Measurements from ENCODE around the gene MAEL. TPM values are rescaled to one million over a fixed set of nuclear protein-coding genes. Genes with fewer than 3 reads are reported as not detected.

The MAEL gene
- total RNA-seq, 2 experiments from 2014 or later, result not detected

- Mint-ChIP-seq H3K9me3 (no peaks in the 10 kb centered on the region), H3K27ac (no peak overlapping the region), H3K27me3 (peaks cover 23% of the 10 kb centered on the region), H3K4me1 (ENCODE audit: low read depth) (no peaks in the 10 kb centered on the region), H3K36me3 (ENCODE audit: low read depth) (no peaks in the 10 kb centered on the region), H3K4me3 (no peak overlapping the region)
- no peaks in the 10 kb centered on the region for H3K36me3 ChIP-seq (ENCODE audit: insufficient read depth, low read length)
- DNase-seq (no peak), ATAC-seq (ENCODE audit: poor library complexity) (no peak)
- TF ChIP-seq, protein P1, sequence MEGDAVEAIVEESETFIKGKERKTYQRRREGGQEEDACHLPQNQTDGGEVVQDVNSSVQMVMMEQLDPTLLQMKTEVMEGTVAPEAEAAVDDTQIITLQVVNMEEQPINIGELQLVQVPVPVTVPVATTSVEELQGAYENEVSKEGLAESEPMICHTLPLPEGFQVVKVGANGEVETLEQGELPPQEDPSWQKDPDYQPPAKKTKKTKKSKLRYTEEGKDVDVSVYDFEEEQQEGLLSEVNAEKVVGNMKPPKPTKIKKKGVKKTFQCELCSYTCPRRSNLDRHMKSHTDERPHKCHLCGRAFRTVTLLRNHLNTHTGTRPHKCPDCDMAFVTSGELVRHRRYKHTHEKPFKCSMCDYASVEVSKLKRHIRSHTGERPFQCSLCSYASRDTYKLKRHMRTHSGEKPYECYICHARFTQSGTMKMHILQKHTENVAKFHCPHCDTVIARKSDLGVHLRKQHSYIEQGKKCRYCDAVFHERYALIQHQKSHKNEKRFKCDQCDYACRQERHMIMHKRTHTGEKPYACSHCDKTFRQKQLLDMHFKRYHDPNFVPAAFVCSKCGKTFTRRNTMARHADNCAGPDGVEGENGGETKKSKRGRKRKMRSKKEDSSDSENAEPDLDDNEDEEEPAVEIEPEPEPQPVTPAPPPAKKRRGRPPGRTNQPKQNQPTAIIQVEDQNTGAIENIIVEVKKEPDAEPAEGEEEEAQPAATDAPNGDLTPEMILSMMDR (IDR thresholded peaks at IDR 0.05), result no peak
- intact Hi-C loops (cut with DNase I, micrococcal nuclease), result no loop called here
- peaks cover 0 to 5% of the 10 kb centered on the region in 2 experiments for H3K9me3 ChIP-seq (ENCODE audit: control insufficient read depth in 1 of 2, insufficient read depth in 1 of 2, low read length in 2 of 2)
- no peak overlapping the region for H3K4me3 ChIP-seq (ENCODE audit: low read length)
- POLR2A ChIA-PET, result no interaction called here
- CTCF ChIA-PET, result interaction anchor here (0.6 kb wide), 1 partner anchor 588 kb away, joined by 3 read pairs; no protein-coding TSS in a partner anchor
- peaks cover 6% of the 10 kb centered on the region for H3K4me1 ChIP-seq (ENCODE audit: insufficient read depth, low read length)
- H3K27me3 ChIP-seq (ENCODE audit: control insufficient read depth in 1 of 2, insufficient read depth in 2 of 2, low read length in 2 of 2), result peaks cover 20 to 25% of the 10 kb centered on the region in 2 experiments
- no peak overlapping the region for H3K27ac ChIP-seq (ENCODE audit: low read depth in 1 of 2, low read length in 2 of 2)
These were observed 38.0 kb upstream of the MAEL start for GRCh38 chr1:166951050-166951449.

DNA sequence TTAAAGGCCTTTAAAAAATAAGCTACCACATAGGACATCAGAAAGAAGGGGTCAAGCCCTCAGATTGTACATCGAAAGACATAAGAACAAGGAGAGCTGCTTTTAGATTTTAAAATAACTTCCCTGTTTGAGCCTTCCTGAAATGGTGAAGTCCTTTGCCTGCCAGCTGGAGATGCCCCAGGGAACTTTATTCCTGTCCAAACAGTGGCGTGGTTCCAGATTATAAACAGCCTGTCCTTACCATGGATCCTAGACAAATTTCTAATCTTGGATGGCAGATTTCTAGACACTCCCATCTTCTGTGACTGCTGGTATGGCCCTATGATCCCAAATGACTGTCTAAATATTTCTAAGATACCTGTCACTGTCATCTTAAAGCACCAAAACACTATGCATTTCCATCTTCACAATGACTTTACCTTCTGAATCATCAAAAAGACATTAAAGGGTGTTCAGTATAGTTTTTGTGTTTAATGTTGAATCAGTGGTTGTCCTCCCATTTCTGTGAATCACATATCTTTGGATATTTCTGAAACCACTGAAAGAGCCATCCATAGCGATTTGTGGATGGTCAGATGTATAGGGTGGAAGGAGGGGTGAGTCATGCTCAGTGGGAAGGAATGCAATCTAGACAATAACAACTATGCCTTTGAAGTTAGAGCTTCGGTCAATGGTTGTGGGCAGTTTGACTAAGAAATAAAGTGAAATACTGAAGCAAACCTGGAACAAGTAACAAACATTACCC lies 36.9 kb upstream of the MAEL start:
- no peak overlapping the region for H3K4me3 ChIP-seq (ENCODE audit: low read length)
- intact Hi-C loops (cut with DNase I, micrococcal nuclease), result no loop called here
- H3K36me3 ChIP-seq (ENCODE audit: insufficient read depth, low read length), result no peaks in the 10 kb centered on the region
- H3K4me1 ChIP-seq (ENCODE audit: insufficient read depth, low read length), result peaks cover 6% of the 10 kb centered on the region
- TF ChIP-seq, protein P1 (IDR thresholded peaks at IDR 0.05), result no peak
- Mint-ChIP-seq H3K4me1 (ENCODE audit: low read depth) (no peaks in the 10 kb centered on the region), H3K9me3 (no peaks in the 10 kb centered on the region), H3K27me3 (peaks cover 13% of the 10 kb centered on the region), H3K36me3 (ENCODE audit: low read depth) (no peaks in the 10 kb centered on the region), H3K4me3 (no peak overlapping the region), H3K27ac (no peak overlapping the region)
- ChIA-PET CTCF (no interaction called here), POLR2A (interaction anchor here (0.7 kb wide), 1 partner anchor 20 kb away, joined by 4 read pairs; no protein-coding TSS in a partner anchor)
- ATAC-seq (ENCODE audit: poor library complexity) (no peak), DNase-seq (no peak)
- H3K9me3 ChIP-seq (ENCODE audit: control insufficient read depth in 1 of 2, insufficient read depth in 1 of 2, low read length in 2 of 2), result peaks cover 0 to 5% of the 10 kb centered on the region in 2 experiments
- peaks cover 18% of the 10 kb centered on the region in 2 experiments for H3K27me3 ChIP-seq (ENCODE audit: control insufficient read depth in 1 of 2, insufficient read depth in 2 of 2, low read length in 2 of 2)
- no peak overlapping the region for H3K27ac ChIP-seq (ENCODE audit: low read depth in 1 of 2, low read length in 2 of 2)

DNA sequence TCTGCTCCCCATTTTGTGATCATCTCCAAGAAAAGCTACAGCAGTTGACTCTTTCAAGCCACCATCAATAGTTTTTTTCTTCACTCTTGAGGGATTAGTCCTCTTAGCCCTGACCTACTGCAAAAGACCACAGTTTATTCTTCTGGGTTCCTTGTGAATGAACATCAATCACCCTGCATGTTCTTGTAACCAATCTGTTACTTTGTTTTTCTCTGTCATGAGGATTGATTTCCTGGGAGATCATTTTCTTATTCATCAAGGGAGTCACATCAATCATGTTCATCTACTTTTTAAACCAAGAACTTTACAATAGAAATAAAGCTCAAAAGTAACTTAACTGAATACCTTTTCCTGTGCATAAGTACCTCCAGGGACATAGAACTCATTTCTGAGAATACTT lies 35.6 kb upstream of the MAEL start:
- ChIA-PET CTCF (no interaction called here), POLR2A (no interaction called here)
- H3K4me1 Mint-ChIP-seq (ENCODE audit: low read depth), result no peaks in the 10 kb centered on the region
- H3K27ac Mint-ChIP-seq, result no peak overlapping the region
- ATAC-seq (ENCODE audit: poor library complexity), result no peak
- no peaks in the 10 kb centered on the region for H3K9me3 ChIP-seq (ENCODE audit: control insufficient read depth in 1 of 2, insufficient read depth in 1 of 2, low read length in 2 of 2)
- peaks cover 3% of the 10 kb centered on the region for H3K27me3 Mint-ChIP-seq
- H3K9me3 Mint-ChIP-seq, result no peaks in the 10 kb centered on the region
- peaks cover 5 to 7% of the 10 kb centered on the region in 2 experiments for H3K27me3 ChIP-seq (ENCODE audit: control insufficient read depth in 1 of 2, insufficient read depth in 2 of 2, low read length in 2 of 2)
- DNase-seq, result no peak
- H3K4me3 ChIP-seq (ENCODE audit: low read length), result no peak overlapping the region
- no peaks in the 10 kb centered on the region for H3K4me1 ChIP-seq (ENCODE audit: insufficient read depth, low read length)
- intact Hi-C loops (cut with DNase I, micrococcal nuclease), result no loop called here
- no peak overlapping the region for H3K27ac ChIP-seq (ENCODE audit: low read depth in 1 of 2, low read length in 2 of 2)
- no peak overlapping the region for H3K4me3 Mint-ChIP-seq
- TF ChIP-seq, protein P1 (IDR thresholded peaks at IDR 0.05), result no peak
- no peaks in the 10 kb centered on the region for H3K36me3 ChIP-seq (ENCODE audit: insufficient read depth, low read length)
- no peaks in the 10 kb centered on the region for H3K36me3 Mint-ChIP-seq (ENCODE audit: low read depth)

All from CD4-positive, alpha-beta T cell (primary cell).